ENCODE data around the gene CDC7.

DNA sequence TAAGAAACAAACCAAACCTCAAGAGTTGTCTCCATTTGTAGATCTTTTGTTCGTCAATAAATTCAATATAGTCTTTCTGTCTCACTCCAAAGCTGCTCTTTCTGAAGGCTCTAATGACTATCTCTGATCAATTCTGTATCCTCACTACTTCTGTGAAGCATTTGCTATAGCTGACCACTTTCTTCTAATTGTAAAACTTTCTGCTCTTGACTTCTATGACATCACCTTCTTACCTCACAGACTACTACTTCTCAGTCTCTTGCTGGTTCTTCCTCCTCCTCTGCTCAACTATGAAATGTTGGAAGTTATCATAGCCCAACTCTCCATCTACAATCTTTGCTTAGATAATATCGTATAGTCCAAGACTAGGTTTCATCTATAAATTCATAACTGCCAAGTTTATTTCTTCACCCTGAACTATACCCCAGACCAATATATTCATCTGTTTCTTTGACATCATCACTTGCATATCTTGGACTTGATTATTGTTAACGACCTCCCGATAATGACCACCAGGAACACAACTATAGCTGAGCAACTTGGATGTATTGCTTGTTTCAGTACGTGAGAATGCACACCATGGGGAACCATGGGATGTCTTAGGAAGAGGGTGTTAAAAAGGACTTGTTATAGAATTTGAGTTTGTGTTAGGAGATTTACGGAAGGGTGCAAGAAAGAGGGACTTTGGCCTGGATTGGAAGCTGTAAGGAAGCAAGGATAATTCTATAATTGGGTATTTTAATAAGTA, 2.0 kb upstream of the CDC7 start:
- TF ChIP-seq, protein P1, sequence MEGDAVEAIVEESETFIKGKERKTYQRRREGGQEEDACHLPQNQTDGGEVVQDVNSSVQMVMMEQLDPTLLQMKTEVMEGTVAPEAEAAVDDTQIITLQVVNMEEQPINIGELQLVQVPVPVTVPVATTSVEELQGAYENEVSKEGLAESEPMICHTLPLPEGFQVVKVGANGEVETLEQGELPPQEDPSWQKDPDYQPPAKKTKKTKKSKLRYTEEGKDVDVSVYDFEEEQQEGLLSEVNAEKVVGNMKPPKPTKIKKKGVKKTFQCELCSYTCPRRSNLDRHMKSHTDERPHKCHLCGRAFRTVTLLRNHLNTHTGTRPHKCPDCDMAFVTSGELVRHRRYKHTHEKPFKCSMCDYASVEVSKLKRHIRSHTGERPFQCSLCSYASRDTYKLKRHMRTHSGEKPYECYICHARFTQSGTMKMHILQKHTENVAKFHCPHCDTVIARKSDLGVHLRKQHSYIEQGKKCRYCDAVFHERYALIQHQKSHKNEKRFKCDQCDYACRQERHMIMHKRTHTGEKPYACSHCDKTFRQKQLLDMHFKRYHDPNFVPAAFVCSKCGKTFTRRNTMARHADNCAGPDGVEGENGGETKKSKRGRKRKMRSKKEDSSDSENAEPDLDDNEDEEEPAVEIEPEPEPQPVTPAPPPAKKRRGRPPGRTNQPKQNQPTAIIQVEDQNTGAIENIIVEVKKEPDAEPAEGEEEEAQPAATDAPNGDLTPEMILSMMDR (IDR thresholded peaks at IDR 0.05; ENCODE audit: insufficient read depth, low read length, poor library complexity, severe bottlenecking), result no peak
- TF ChIP-seq EZH2phosphoT487 (conservative IDR thresholded peaks at IDR 0.05; ENCODE audit: low read length), result no peak

All from SU-DHL-6 (cell line).